ENCODE results near the gene CMC2.

Gene CMC2

DNA sequence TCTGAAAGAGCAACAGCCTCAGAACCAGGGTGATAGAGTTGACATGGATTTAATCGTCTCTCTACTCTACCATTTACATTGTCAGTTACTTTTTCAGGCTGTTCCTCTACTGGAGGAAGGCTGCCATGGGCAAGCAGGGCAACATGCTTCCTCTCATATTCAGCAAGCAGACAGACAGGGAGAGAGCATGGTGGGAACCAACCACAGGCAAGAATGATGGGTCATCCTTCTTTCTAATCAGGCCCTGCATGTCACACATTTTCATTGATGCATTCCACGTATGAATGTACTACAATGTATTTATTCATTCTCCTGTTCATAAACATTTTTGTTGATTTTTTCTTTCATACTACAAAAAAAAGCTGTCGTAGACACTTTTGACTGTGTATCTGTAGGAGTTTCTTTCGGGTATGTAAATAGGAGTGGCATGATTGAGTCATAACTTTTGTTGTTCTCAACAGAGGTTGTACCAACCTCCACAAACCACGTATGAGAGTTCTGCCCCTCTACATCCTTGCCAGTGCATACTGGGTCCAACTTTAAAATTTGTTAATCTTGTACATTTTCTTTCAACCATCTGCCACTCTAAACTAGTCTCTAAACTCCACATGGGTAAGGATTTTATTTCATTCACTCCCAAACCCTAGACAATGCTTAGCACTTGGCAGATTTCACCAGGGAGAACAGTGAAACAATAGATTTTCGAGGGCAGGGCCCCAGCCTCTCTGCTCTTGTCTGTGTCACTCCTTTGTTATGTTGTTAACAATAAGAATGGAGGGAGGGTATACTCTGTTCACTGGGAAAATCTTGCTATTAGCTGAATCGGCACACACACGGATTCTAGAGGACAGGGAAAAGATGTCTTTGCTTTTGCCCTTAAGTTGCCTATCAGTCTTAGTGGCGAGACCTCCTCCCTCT, 58.7 kb downstream of the CMC2 start:
- no peak overlapping the region for H2AK5ac ChIP-seq (ENCODE audit: low read depth, low read length)
- no peaks in the 10 kb centered on the region for H3K36me3 ChIP-seq (replicated peaks in 1 of 2; ENCODE audit: control insufficient read depth in 2 of 2, insufficient read depth in 2 of 2, low read length in 2 of 2)
- no peak overlapping the region for H3K23ac ChIP-seq (ENCODE audit: low read depth, low read length, poor library complexity)
- H4K91ac ChIP-seq (ENCODE audit: low read depth, low read length, poor library complexity): no peak overlapping the region
- peaks cover 7 to 9% of the 10 kb centered on the region in 2 donors for H3K4me1 ChIP-seq (ENCODE audit: control insufficient read depth in 2 of 2, insufficient read depth in 1 of 2, low read depth in 1 of 2, low read length in 2 of 2)
- no peak overlapping the region for H3K4me3 ChIP-seq (ENCODE audit: low read length in 2 of 2)
- no peak overlapping the region for H4K8ac ChIP-seq (ENCODE audit: low read depth, low read length)
- no peak overlapping the region for H3K4me2 ChIP-seq (ENCODE audit: insufficient read depth, low read length, poor library complexity, severe bottlenecking)
- H3K27me3 ChIP-seq (ENCODE audit: control insufficient read depth in 3 of 3, insufficient read depth in 3 of 3, low read depth in 1 of 3, low read length in 3 of 3): peaks cover 0 to 3% (median 0%) of the 10 kb centered on the region in 3 experiments
- H3K4ac ChIP-seq (ENCODE audit: low read length): no peak overlapping the region
- H3K9ac ChIP-seq (ENCODE audit: low read depth, low read length, poor library complexity): no peak overlapping the region
- peaks cover 0 to 2% of the 10 kb centered on the region in 2 donors for H3K9me3 ChIP-seq (replicated peaks in 1 of 2; ENCODE audit: control insufficient read depth in 2 of 2, insufficient read depth in 1 of 2, low read depth in 1 of 2, low read length in 2 of 2)
- no peak overlapping the region for H3K27ac ChIP-seq (replicated peaks; ENCODE audit: low read length)
- no peak overlapping the region for H2BK12ac ChIP-seq (ENCODE audit: low read length)
- H2BK120ac ChIP-seq (ENCODE audit: low read depth, low read length): no peak overlapping the region
- no peak overlapping the region for H2BK15ac ChIP-seq (ENCODE audit: low read length)
- no peak overlapping the region for H3K14ac ChIP-seq (ENCODE audit: low read length)
- H3K79me1 ChIP-seq (ENCODE audit: low read depth, low read length): no peaks in the 10 kb centered on the region
- DNase-seq (ENCODE audit: low spot score): no peak
- WGBS, 2 donors (ENCODE audit: extremely low coverage in 2 of 2, insufficient read length in 2 of 2, insufficient replicate concordance in 1 of 2): no CpG with 5 or more reads among the region's 9 CpGs
- H2BK5ac ChIP-seq (ENCODE audit: low read length): no peak overlapping the region
- H3K18ac ChIP-seq (ENCODE audit: low read length): no peak overlapping the region
- H2AFZ ChIP-seq (ENCODE audit: low read length): no peak overlapping the region

DNA sequence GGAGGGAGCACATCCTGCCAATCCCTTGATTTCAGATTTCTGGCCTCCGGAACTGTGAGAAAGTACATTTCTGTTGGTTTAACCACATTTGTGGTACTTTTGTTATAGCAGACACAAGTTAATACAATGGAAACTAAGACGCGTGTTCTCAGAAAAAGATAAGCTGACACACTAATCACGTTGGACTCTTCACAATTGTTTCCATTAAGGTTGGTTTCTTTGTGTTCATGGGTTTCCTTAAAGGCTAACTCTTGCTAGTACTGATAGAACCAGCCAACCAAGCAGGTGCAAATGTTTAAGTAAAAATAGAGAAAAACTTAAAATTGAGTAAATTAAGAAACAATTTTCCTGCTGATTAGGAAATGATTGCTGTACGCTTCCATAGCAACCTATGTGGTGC, 59.4 kb downstream of the CMC2 start:
- H3K4ac ChIP-seq (ENCODE audit: low read length): no peak overlapping the region

DNA sequence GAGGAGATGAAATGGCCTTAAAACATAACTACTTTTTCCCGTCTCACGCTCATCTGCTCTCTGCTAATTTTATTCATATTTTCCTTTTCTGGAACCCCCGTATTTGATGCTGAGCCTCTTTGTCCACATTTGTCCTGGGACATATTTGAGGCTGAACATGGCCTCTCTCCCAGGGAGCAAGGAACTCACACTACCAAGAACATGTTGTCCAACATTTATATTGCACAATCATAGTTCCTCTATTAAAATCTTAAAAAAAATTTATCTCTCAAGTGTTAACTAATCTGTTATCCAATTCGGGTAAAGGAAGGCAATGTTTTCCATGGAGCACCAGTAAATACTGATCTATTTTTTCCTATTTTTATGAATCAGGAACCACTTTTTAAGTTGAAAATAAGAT, 60.2 kb downstream of the CMC2 start:
- no peaks in the 10 kb centered on the region for H3K79me1 ChIP-seq (ENCODE audit: low read depth, low read length)
- no peak overlapping the region for H2BK120ac ChIP-seq (ENCODE audit: low read depth, low read length)
- no peaks in the 10 kb centered on the region for H3K36me3 ChIP-seq (replicated peaks in 1 of 2; ENCODE audit: control insufficient read depth in 2 of 2, insufficient read depth in 2 of 2, low read length in 2 of 2)
- H2BK15ac ChIP-seq (ENCODE audit: low read length): no peak overlapping the region
- H4K91ac ChIP-seq (ENCODE audit: low read depth, low read length, poor library complexity): no peak overlapping the region
- no peak overlapping the region for H3K27ac ChIP-seq (replicated peaks; ENCODE audit: low read length)
- DNase-seq (ENCODE audit: low spot score): no peak
- no peak overlapping the region for H2BK12ac ChIP-seq (ENCODE audit: low read length)
- no peak overlapping the region for H3K4ac ChIP-seq (ENCODE audit: low read length)
- H3K4me1 ChIP-seq (ENCODE audit: control insufficient read depth in 2 of 2, insufficient read depth in 1 of 2, low read depth in 1 of 2, low read length in 2 of 2): peaks cover 7 to 9% of the 10 kb centered on the region in 2 donors
- peaks cover 0 to 3% (median 0%) of the 10 kb centered on the region in 3 experiments for H3K27me3 ChIP-seq (ENCODE audit: control insufficient read depth in 3 of 3, insufficient read depth in 3 of 3, low read depth in 1 of 3, low read length in 3 of 3)
- H3K18ac ChIP-seq (ENCODE audit: low read length): no peak overlapping the region
- no peaks in the 10 kb centered on the region for H3K9me3 ChIP-seq (replicated peaks in 1 of 2; ENCODE audit: control insufficient read depth in 2 of 2, insufficient read depth in 1 of 2, low read depth in 1 of 2, low read length in 2 of 2)
- H3K4me2 ChIP-seq (ENCODE audit: insufficient read depth, low read length, poor library complexity, severe bottlenecking): no peak overlapping the region
- no peak overlapping the region for H3K4me3 ChIP-seq (ENCODE audit: low read length in 2 of 2)
- no peak overlapping the region for H4K8ac ChIP-seq (ENCODE audit: low read depth, low read length)
- no CpG with 5 or more reads among the region's 4 CpGs for WGBS, 2 donors (ENCODE audit: extremely low coverage in 2 of 2, insufficient read length in 2 of 2, insufficient replicate concordance in 1 of 2)
- H3K9ac ChIP-seq (ENCODE audit: low read depth, low read length, poor library complexity): no peak overlapping the region
- H2BK5ac ChIP-seq (ENCODE audit: low read length): no peak overlapping the region
- H2AFZ ChIP-seq (ENCODE audit: low read length): no peak overlapping the region
- no peak overlapping the region for H3K23ac ChIP-seq (ENCODE audit: low read depth, low read length, poor library complexity)
- H2AK5ac ChIP-seq (ENCODE audit: low read depth, low read length): no peak overlapping the region
- no peak overlapping the region for H3K14ac ChIP-seq (ENCODE audit: low read length)

More for the DNA sequence above, 59.4 kb downstream of the CMC2 start:
- Histone ChIP-seq H2BK5ac (ENCODE audit: low read length) (no peak overlapping the region), H2AFZ (ENCODE audit: low read length) (no peak overlapping the region), H3K9ac (ENCODE audit: low read depth, low read length, poor library complexity) (no peak overlapping the region), H3K4me1 (ENCODE audit: control insufficient read depth in 2 of 2, insufficient read depth in 1 of 2, low read depth in 1 of 2, low read length in 2 of 2) (peaks cover 7 to 9% of the 10 kb centered on the region in 2 donors), H2BK15ac (ENCODE audit: low read length) (no peak overlapping the region), H3K14ac (ENCODE audit: low read length) (no peak overlapping the region), H2BK12ac (ENCODE audit: low read length) (no peak overlapping the region), H4K8ac (ENCODE audit: low read depth, low read length) (no peak overlapping the region), H3K79me1 (ENCODE audit: low read depth, low read length) (no peaks in the 10 kb centered on the region), H3K4me2 (ENCODE audit: insufficient read depth, low read length, poor library complexity, severe bottlenecking) (no peak overlapping the region), H3K27me3 (ENCODE audit: control insufficient read depth in 3 of 3, insufficient read depth in 3 of 3, low read depth in 1 of 3, low read length in 3 of 3) (peaks cover 0 to 3% (median 0%) of the 10 kb centered on the region in 3 experiments), H2BK120ac (ENCODE audit: low read depth, low read length) (no peak overlapping the region), H3K36me3 (replicated peaks in 1 of 2; ENCODE audit: control insufficient read depth in 2 of 2, insufficient read depth in 2 of 2, low read length in 2 of 2) (no peaks in the 10 kb centered on the region), H2AK5ac (ENCODE audit: low read depth, low read length) (no peak overlapping the region), H3K23ac (ENCODE audit: low read depth, low read length, poor library complexity) (no peak overlapping the region), H3K9me3 (replicated peaks in 1 of 2; ENCODE audit: control insufficient read depth in 2 of 2, insufficient read depth in 1 of 2, low read depth in 1 of 2, low read length in 2 of 2) (peaks cover 0 to 2% of the 10 kb centered on the region in 2 donors), H3K18ac (ENCODE audit: low read length) (no peak overlapping the region), H3K4me3 (ENCODE audit: low read length in 2 of 2) (no peak overlapping the region), H3K27ac (replicated peaks; ENCODE audit: low read length) (no peak overlapping the region), H4K91ac (ENCODE audit: low read depth, low read length, poor library complexity) (no peak overlapping the region)
- no peak for DNase-seq (ENCODE audit: low spot score)
- WGBS, 2 donors (ENCODE audit: extremely low coverage in 2 of 2, insufficient read length in 2 of 2, insufficient replicate concordance in 1 of 2): no CpG with 5 or more reads among the region's 5 CpGs

DNA sequence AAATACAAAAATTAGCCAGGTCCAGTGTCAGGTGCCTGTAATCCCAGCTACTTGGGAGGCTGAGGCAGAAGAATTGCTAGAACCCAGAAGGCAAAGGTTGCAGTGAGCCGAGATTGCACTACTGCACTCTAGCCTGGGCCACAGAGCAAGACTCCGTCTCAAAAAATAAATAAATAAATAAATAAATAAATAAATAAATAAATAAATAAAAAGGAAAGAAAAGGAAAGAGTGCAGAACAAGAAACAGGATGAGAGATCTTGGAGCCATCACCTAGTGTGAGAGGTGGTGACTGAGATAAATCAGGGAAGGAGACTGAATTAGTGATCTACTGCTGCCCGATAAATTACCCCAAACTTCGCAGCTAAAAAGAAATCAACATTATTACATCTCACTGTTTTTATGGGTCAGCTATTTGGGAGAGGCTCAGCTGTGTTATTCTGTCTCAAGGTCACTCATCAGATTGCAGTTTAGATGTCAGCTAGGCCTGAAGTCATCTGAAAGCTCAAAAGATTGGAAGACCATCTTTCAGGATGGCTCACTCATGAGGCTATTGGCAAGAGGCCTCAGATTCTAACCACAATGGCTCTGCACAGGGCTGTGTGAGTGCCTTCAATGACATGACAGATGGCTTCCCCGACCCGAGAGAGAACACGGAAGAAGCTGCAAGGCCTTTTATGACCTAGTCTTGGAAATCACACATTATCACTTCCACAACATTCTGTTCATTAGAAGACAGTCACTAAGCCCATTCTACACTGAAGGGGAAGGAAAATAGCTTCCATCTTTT, 66.4 kb downstream of the CMC2 start:
- no peak overlapping the region for H3K4me2 ChIP-seq (ENCODE audit: insufficient read depth, low read length, poor library complexity, severe bottlenecking)
- no peak overlapping the region for H2AK5ac ChIP-seq (ENCODE audit: low read depth, low read length)
- no peak overlapping the region for H3K18ac ChIP-seq (ENCODE audit: low read length)
- H4K91ac ChIP-seq (ENCODE audit: low read depth, low read length, poor library complexity): no peak overlapping the region
- no peak overlapping the region for H2AFZ ChIP-seq (ENCODE audit: low read length)
- peaks cover 4 to 9% of the 10 kb centered on the region in 2 donors for H3K4me1 ChIP-seq (ENCODE audit: control insufficient read depth in 2 of 2, insufficient read depth in 1 of 2, low read depth in 1 of 2, low read length in 2 of 2)
- no peak overlapping the region for H2BK120ac ChIP-seq (ENCODE audit: low read depth, low read length)
- H2BK5ac ChIP-seq (ENCODE audit: low read length): no peak overlapping the region
- H3K27me3 ChIP-seq (ENCODE audit: control insufficient read depth in 3 of 3, insufficient read depth in 3 of 3, low read depth in 1 of 3, low read length in 3 of 3): peaks cover 0 to 1% (median 0%) of the 10 kb centered on the region in 3 experiments
- no peak overlapping the region for H2BK15ac ChIP-seq (ENCODE audit: low read length)
- H3K4ac ChIP-seq (ENCODE audit: low read length): no peak overlapping the region
- H3K23ac ChIP-seq (ENCODE audit: low read depth, low read length, poor library complexity): no peak overlapping the region
- H3K27ac ChIP-seq (replicated peaks; ENCODE audit: low read length): no peak overlapping the region
- no CpG with 5 or more reads among the region's 7 CpGs for WGBS, 2 donors (ENCODE audit: extremely low coverage in 2 of 2, insufficient read length in 2 of 2, insufficient replicate concordance in 1 of 2)
- H3K9ac ChIP-seq (ENCODE audit: low read depth, low read length, poor library complexity): no peak overlapping the region
- no peaks in the 10 kb centered on the region for H3K36me3 ChIP-seq (replicated peaks in 1 of 2; ENCODE audit: control insufficient read depth in 2 of 2, insufficient read depth in 2 of 2, low read length in 2 of 2)
- H3K9me3 ChIP-seq (replicated peaks in 1 of 2; ENCODE audit: control insufficient read depth in 2 of 2, insufficient read depth in 1 of 2, low read depth in 1 of 2, low read length in 2 of 2): no peaks in the 10 kb centered on the region
- H4K8ac ChIP-seq (ENCODE audit: low read depth, low read length): no peak overlapping the region
- no peak overlapping the region for H3K4me3 ChIP-seq (ENCODE audit: low read length in 2 of 2)
- H3K14ac ChIP-seq (ENCODE audit: low read length): no peak overlapping the region
- H2BK12ac ChIP-seq (ENCODE audit: low read length): no peak overlapping the region
- DNase-seq (ENCODE audit: low spot score): no peak
- no peaks in the 10 kb centered on the region for H3K79me1 ChIP-seq (ENCODE audit: low read depth, low read length)

Data from neuronal stem cell (in vitro differentiated cells).